Esophagus muscularis mucosa (tissue), 3 donors: ENCODE data around the gene PARP6.

Source experiments
- POLR2A ChIP-seq: fragments of 450-650 bp; IDR thresholded peaks from one replicate; pipeline ENCODE4 v1.6.1; 2017; ENCODE audit warnings: antibody characterized with exemption, moderate library complexity, mild to moderate bottlenecking, low read depth
- POLR2AphosphoS5 ChIP-seq, 2 donors: sonication (generic); formaldehyde crosslinking; IDR thresholded peaks; one replicate each; pipeline ENCODE4 v1.6.1; 2017; ENCODE audit warnings: antibody characterized with exemption in 2 of 2
- TF ChIP-seq, protein P1 (sequence below), 3 experiments: fragments of 200-600 bp in 2 of 3; fragments of 450-650 bp in 1 of 3; sonication (generic) in 2 of 3; IDR thresholded peaks; one replicate each; pipeline ENCODE4 v1.5.1; 2017 to 2019; ENCODE audit warnings: antibody characterized with exemption in 3 of 3, mild to moderate bottlenecking in 2 of 3, moderate library complexity in 1 of 3

GRCh38 chr15:72289597-72290325 is 17.4 kb upstream of the PARP6 start:
- TF ChIP-seq POLR2AphosphoS5 (IDR thresholded peaks at IDR 0.05) = no peak
- TF ChIP-seq POLR2A = no peak
- TF ChIP-seq, protein P1, sequence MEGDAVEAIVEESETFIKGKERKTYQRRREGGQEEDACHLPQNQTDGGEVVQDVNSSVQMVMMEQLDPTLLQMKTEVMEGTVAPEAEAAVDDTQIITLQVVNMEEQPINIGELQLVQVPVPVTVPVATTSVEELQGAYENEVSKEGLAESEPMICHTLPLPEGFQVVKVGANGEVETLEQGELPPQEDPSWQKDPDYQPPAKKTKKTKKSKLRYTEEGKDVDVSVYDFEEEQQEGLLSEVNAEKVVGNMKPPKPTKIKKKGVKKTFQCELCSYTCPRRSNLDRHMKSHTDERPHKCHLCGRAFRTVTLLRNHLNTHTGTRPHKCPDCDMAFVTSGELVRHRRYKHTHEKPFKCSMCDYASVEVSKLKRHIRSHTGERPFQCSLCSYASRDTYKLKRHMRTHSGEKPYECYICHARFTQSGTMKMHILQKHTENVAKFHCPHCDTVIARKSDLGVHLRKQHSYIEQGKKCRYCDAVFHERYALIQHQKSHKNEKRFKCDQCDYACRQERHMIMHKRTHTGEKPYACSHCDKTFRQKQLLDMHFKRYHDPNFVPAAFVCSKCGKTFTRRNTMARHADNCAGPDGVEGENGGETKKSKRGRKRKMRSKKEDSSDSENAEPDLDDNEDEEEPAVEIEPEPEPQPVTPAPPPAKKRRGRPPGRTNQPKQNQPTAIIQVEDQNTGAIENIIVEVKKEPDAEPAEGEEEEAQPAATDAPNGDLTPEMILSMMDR (IDR thresholded peaks at IDR 0.05) = no peak
